Effector CD4-positive, alpha-beta T cell (primary cell): ENCODE data around the gene MRPL51.
"Not testable (repeated sequence)": the region's sequence is repeated elsewhere in the genome, so short reads cannot be mapped to it uniquely, and the experiment has no call there.

Experiments
- DNase-seq: peaks from one replicate; pipeline ENCODE4 v3.0.0-alpha.2; 2020

MRPL51 gene

DNA sequence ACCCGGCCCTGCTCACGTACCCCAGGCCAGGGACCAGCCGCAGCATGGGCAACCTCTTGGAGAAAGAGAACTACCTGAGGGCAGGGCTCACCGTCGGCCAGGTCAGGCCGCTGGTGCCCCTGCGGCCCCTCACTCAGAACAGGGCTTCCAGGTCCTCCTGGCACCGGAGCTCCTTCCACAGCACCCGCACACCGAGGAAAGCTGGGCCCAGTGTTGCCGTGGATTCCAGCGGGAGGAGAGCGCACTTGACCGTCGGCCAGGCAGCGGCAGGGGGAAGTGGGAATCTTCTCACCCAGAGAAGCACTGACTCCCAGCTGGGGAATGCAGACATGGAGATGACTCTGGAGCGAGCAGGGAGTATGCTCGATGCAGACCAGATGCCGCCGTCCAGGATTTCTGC lies 14.6 kb downstream of the MRPL51 start:
- no peak for DNase-seq

DNA sequence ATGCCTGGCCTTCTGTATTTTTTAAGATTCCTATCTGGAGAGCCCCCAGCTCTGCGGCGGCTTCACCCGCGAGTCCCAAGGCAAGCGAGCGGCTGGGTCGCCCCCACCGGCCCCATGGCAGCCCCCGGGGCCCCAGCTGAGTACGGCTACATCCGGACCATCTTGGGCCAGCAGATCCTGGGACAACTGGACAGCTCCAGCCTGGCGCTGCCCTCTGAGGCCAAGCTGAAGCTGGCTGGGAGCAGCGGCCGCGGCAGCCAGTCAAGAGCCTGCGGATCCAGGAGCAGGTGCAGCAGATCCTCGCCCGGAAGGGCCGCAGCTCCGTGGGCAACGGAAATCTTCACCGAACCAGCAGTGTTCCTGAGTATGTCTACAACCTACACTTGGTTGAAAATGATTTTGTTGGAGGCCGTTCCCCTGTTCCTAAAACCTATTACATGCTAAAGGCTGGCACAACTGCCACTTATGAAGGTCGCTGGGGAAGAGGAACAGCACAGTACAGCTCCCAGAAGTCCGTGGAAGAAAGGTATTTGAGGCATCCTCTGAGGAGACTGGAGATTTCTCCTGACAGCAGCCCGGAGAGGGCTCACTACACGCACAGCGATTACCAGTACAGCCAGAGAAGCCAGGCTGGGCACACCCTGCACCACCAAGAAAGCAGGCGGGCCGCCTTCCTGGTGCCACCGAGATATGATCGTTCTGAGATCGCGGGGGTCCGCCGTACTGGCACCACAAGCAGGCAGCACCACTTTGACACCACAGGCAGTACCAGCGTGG lies 15.3 kb downstream of the MRPL51 start:
- not testable (repeated sequence) for DNase-seq

DNA sequence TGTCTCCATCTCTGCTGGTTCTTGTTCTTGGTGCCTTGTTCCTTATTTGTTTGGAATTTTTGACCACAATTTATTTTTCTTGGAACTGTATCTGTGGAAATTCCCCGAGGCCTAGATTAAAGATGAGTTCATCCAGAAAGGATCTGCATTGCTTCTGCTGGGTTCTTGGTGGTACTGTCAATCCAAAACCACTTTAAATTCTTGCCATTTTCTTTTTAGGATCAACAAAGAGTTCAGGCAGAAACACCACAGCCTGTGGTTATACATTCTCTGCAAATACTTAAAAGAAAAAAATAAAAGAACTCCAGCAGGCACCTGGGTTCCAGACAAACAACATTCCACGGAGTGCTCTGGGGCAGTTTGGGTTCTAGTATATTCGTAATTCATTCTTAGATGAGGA lies 16.6 kb downstream of the MRPL51 start:
- DNase-seq, result no peak

DNA sequence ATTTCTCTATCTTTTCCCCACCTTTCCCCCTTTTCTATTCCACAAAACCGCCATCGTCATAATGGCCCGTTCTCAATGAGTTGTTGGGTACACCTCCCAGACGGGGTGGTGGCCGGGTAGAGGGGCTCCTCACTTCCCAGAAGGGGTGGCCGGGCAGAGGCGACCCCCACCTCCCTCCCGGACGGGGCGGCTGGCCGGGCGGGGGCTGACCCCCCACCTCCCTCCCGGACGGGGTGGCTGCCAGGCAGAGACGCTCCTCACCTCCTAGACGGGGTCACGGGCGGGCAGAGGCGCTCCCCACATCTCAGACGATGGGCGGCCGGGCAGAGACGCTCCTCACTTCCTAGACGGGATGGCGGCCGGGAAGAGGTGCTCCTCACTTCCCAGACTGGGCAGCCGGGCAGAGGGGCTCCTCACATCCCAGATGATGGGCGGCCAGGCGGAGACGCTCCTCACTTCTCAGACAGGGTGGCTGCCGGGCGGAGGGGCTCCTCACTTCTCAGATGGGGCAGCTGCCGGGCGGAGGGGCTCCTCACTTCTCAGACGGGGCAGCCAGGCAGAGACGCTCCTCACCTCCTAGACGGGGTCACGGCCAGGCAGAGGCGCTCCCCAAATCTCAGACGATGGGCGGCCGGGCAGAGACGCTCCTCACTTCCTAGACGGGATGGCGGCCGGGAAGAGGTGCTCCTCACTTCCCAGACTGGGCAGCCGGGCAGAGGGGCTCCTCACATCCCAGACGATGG lies 17.7 kb downstream of the MRPL51 start:
- DNase-seq, result not testable (repeated sequence)

DNA sequence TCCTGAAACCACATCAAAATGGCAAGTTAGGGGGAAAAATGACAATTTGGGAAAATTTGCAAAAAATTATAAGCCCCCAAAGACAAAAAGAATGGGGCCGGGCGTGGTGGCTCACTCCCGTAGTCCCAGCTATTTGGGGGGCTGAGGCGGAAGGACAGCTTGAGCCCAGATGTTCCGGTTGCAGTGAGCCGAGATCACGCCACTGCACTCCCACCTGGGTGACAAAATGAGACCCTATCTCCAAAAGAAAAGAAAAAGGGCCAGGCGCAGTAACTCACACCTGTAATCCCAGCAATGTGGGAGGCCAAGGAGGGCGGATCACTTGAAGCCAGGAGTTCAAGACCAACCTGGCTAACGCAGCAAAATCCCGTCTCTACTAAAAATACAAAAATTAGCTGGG lies 20.6 kb downstream of the MRPL51 start:
- DNase-seq, result no peak

DNA sequence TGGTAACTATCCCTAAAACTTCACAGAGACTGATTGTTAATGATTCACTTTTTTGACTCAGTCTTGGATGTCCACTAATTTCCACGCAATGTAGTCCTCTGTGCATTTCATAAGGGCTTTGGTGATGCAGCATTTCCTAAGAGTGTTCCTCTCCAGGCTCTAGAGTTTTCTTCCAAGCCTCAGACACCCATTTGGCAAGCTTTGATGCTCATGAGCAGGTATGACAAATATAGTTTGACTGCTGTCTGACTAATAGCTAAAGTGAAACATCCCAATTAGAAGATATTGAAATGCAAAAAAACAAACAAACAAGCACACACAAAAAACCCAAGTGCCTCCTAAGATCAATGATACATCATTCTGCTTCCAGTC lies 21.1 kb downstream of the MRPL51 start:
- DNase-seq, result no peak

DNA sequence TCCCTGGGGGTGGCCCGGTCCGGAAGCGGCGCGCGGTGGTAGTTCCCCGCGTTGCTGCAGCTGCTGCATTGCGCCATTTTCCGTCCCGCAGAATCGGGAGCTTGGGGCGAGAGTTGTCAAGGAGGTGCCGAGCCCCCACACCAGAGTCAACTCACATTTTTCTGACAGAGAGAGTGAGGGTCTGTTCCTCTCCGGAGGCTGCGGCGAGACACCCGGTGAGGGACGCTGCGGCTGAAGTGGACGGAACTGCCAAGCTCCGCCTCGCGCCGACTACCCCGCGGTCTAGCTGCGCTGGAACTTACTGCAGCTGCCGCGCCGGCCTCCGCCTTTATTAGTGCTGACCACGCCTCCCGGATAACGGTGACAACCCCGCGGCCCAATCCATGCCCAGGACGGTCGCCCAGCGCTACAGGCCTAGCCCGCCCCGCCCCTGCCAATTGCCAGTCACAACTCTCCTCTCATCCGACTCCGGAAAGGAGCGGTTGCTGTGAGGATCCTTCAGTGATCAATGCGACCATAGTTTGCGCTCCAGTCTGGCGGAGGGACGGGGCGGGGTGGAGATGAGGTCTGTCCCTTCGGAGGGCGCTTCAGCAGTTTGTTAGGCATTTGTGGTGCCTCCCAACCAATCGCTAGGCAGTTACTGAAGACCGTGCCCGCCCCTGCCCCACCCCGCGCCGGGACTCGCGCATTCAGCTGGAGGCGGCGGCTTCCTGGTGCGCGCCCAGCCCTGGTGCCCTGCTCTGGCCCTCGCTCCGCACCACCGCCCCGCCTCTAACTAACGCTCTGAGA lies 22.5 kb downstream of the MRPL51 start, which contains the start of gene VAMP1:
TSS of gene VAMP1 (minus strand) at position 303 of the 789 bp plus-strand sequence. CDS start at position 157, 146 bp downstream.
- peak; percentile 98 for DNase-seq

DNA sequence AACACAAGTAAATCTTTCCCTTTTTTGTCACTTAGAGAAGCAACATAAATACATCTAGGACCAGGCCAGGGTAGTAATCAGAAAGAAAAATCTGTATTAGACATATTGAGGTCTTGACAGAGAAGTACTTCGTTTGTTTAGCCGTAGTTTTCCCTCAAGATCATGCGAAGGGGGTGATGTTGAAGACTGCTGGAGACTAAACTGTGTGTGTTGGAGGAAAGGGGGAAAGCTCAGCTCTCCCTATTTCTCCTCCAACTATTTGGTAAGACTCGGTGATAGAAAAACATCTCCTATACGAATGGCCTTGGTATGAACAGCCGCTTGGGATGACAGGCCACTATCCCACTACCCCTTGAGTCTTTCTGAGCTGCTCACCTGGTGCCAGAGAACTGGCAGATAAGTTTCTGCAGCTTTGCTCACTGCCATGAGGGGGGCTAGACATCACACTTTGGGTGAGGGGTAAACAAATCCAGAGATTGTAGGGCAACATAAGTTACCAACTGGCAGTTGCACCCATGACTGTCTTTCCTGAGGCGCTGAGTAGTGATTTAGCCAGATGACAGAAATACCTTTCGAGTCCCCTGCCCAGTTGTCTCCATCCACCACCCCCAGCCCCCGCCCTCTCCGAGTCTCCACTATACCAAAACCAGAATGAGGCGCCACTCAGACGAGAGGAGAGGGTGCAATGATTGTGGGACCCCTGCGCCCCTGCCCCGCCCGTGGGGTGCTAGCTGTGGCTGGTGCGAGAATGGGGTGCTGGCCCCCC lies 23.3 kb downstream of the MRPL51 start:
- no peak for DNase-seq

DNA sequence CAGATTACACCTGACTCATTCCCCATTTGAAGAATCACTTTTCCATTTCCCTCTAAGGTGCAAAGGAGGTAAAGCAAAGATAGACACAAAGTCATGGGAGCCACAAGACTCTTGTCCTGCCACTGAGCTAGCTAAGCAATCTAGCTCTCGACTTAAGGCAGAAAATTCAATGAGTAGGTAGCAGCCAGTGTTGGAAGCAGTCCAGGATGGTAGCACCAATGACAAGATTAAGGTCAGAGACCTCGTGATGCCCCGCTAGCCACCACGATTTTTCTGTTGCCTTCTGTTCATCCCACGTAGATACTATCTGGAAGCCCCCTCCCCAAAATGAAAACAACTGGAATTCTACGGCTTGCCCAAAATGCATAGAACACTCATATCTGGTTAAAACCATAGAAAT lies 24.0 kb downstream of the MRPL51 start:
- no peak for DNase-seq

DNA sequence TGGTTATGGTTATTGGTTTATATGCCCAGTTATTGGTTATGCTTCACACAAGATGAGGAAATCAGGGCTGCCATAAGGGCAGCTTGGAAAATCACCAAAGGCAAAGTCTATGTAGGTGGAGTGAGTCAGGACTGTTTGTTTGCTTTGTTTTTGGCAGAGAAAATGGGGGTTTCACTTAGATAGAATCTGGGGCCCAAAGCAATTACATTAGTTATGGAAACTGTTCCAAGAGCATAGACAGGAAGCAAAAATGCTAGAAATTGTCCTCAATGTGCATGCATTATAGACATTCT lies 24.8 kb downstream of the MRPL51 start:
- no peak for DNase-seq

DNA sequence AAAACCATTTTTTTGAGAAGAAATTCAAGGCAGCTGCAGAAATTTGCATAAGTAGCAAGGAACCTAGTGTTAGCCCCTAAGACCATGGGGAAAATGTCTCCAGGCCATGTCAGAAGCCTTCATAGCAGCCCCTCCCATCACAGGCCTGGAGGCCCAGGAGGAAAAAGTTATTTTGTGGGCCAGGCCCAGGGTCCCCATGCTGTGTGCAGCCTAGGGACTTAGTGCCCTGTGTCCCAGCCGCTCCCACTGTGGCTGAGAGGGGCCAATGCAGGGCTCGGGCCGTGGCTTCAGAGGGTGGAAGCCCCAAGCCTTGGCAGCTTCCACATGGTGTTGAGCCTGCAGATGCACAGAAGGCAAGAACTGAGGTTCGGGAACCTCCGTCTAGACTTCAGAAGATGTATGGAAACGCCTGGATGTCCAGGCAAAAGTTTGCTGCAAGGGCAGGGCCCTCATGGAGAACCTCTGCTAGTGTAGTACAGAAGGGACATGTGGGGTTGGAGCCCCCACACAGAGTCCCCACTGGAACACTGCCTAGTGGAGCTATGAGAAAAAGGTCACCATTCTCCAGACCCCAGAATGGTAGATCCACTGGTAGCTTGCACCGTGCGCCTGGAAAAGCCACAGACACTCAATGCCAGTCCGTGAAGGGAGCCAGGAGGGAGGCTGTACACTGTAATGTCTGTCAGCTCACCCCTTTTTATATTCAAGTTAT lies 25.3 kb downstream of the MRPL51 start:
- not testable (repeated sequence) for DNase-seq

DNA sequence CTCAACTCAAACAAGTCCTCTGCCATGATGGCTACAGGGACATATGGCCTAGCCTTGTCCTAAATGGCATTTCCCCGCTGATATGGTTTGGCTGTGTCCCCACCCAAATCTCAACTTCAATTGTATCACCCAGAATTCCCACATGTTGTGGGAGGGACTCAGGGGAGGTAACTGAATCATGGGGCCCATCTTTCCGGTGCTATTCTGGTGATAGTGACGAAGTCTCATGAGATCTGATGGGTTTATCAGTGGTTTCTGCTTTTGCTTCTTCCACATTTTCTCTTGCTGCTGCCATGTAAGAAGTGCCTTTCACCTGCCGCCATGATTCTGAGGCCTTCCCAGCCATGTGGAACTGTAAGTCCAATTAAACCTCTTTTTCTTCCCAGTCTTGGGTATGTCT lies 26.3 kb downstream of the MRPL51 start:
- not testable (repeated sequence) for DNase-seq

DNA sequence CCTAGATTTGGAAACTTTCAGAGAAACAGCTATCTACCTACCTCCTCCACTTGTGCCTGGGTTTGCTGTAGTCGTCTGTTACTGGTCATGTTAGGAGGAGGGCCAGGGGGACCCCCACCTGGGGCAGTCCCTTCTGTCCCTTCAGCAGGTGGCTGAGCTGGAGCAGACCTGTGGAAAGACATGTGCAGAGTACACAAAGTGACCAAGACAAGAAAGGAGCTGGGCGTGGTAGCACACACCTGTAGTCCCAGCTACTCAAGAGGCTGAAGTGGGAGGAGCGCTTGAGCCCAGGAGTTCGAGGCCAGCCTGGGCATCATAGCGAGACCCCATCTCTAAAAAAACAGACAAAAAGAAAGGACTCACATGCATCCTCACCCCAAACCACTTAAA lies 26.9 kb downstream of the MRPL51 start:
- no peak for DNase-seq

DNA sequence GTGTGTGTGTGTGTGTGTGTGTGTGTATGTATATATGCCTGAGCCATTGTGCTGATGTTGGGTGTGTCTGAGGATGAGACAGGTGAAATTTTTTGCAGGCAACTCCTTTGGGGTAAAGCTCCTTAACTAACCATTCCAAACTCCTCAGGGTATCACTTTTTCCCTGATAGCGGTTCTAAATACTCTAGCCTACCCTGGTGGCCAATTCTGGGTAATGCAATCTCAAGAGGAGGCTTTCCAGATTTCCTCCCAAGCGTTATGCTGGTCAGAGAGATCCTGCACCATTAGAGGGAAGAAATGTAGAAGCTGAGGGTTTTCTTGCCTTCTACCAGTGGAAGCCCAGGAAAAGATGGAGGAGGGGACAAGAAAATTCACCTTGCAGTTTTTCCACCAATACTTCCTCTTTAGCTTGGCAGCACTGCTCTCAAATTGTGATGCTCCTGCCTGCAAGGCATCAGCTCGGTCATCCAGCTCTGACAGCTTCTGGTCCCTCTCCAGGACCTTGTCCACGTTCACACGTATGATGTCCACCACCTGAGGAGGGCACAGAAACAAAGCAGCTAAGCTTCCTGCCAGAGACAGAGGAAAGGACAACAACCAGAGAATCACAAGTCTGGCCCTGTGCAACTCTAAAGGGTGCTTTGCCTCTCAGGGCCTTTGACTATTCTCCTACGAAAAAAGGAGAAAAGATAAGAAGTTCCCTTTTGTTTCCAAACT lies 27.4 kb downstream of the MRPL51 start:
- peak; percentile 40 for DNase-seq

DNA sequence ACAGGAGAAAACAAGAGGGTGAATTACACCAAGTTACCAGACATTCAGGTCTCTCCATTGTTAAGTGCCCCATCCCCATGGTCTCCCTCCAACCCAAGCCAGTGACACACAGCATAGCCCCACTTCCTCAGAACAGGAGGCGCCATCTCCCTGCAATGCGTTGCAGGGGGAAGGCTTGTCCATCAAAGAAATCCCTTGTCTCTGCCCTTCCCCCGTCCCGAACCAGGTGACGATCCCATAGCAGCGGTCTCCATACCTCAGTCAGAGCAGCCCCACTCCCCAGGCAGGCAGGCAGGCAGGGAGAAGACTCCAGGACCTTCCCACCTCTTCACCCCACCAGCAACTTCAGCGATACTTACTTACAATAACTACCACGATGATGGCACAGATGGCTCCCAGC lies 28.5 kb downstream of the MRPL51 start:
- DNase-seq, result no peak

DNA sequence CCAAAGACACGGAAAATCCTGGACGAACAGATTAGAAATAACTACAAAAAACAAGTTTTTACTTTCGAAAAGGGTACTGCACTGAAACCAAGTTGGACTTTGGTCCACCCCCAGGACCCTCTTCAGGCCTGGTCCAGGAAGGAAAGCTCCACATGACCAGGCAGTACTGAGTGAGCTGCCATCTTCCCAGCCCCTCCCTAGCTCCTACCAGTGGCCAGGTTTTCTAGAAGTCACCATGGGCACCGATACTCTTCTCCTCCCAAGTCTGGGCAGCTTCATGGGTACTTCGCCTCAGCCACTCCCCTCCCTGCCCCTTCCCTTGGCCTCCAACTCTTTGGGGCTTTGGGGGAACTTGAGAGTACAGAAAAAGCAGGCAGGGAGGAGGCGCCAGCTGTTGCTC lies 29.2 kb downstream of the MRPL51 start:
- DNase-seq, result no peak

DNA sequence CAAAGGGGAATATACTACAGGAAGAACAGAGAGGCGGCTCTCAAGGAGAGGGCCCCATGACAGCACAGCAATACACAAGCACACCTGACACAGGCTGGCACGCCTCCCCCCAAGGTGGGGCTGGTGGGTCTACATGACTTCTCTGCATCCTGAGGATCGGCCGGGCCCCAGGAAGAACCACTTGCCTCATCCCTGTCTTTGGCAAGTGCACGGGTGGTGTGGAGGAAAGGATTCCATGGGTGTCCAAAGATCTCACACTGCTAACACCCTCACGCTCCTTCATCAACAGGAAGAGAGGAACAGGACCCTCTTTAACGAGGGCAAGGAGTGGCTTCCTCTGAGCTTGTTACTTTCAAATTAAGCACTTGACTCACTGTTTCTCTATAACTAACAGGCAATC lies 29.8 kb downstream of the MRPL51 start:
- no peak for DNase-seq

DNA sequence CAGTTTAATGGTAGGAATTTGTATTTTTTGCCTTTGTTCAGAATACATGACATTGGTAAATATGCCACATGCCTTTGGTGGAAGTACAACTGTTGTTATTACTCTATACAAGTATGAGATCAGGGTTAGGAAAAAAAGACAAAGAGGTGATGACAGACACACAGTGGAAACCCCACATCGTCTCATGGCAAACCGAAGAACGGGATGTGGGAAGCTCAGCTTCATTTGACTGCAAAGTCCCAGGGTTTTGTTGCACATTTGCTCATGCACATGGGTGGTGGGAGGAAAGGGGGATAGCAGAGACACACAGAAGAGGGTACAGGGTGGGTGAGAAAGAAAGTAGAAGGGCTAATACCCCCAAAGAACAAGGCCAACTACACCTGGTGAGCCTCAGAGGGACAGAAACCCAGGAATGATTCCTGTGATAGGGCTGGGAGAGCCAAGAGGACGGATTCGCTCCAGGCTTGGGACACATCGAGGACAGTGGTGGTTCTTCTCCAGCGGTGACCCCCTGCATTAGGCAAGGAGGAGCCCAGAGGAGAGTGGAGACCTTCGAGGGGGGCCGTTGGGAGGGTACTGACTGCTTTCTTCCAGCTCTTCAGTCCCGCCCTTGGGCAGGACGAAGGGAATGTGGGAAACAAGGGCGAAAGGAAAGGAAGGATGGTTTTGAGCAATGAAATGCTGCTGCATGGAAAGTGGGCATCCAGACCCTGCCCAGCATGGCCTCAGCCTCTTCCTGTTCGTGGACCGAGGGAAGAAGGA lies 30.6 kb downstream of the MRPL51 start:
- peak; percentile 36 for DNase-seq

DNA sequence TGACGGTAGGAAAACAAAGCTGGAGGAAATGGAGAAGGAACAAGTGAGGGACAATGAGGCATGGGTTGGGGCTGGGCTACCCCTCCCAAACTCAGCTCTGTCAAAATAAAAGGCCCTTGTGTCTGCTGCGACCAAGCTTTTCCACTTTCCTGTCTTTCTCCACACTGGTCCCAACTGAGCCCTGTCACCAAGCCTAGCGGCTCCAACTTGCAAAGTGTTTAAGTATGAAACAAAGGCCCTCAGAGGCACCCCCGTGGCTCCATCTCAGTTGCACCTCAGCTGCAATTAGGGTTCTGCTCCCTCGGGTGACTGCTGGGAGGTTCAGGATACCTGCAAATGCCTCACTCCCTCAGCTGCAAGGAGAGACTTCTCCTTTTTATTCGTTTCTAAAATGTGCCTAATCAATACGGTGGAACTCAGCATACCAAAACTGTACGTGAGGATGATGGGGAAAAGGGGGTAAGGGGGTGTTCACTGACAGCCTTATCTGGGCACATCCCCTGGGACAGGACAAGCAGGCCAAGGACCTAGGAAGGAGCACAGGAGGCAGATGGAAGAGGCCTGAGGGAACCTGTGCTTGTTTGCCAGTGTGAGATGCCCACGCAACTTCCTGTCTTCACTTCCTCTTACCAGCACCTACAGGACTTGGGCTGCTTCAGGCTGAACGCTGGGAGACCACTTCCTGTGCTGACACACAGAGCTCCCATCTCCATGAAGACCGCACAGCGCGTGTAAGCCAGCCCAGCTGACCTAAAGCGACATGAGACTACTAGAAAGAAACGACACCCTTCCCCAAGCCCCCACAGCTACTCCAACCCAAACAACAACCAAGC lies 31.4 kb downstream of the MRPL51 start:
- DNase-seq, result peak; percentile 76
